GM12878 (cell line): Measurements from ENCODE around the gene ADPGK. TPM values are rescaled to one million over a fixed set of nuclear protein-coding genes. Genes with fewer than 3 reads are reported as not detected.

Experiments
- ATAC-seq: fragments of 200-7000 bp; cut with Tn5 transposase; 3 replicates; pipeline ENCODE4 v1.9.1; 2020; ENCODE audit warnings: mild to moderate bottlenecking, moderate library complexity
- BruUV-seq: library from RNA; stranded (reverse); fragments of 400-500 nt; replicated peaks from 2 replicates; lab custom pipeline; 2021; lab: Mats Ljungman, UMichigan
- CTCF ChIA-PET: fragments of 300-600 bp; sonication (Branson Sonifier 250); formaldehyde crosslinking; extraction: SDS; loops from one replicate; lab custom pipeline; 2021; ENCODE audit warnings: inconsistent platforms; lab: Yijun Ruan, JAX
- POLR2A ChIA-PET: fragments of 350-600 bp; formaldehyde crosslinking; extraction: SDS; loops from one replicate; lab custom pipeline; 2021; ENCODE audit warnings: inconsistent platforms; lab: Charles Lee
- RAD21 ChIA-PET: fragments of 300-600 bp; sonication (Branson Sonifier 250); formaldehyde crosslinking; loops from one replicate; lab custom pipeline; 2023; ENCODE audit warnings: antibody characterized with exemption; ENCODE audit not compliant: unreplicated experiment; lab: Charles Lee
- SMC1A ChIA-PET: fragments of 300-600 bp; sonication (Branson Sonifier 250); formaldehyde crosslinking; loops from one replicate; lab custom pipeline; 2023; ENCODE audit not compliant: unreplicated experiment, uncharacterized antibody; lab: Charles Lee
- DNase-seq: peaks from one replicate; pipeline ENCODE4 v3.0.0-alpha.2; 2011; ENCODE audit warnings: low read depth, low spot score
- FAIRE-seq: peaks from 3 replicates; lab custom pipeline; 2011; peaks lifted over from hg19 to GRCh38; lab: Jason Lieb, UNC
- H2AFZ ChIP-seq: 2 replicates; pipeline ENCODE4 v1.6.0; 2011; ENCODE audit warnings: low read depth, low read length, control low read depth; ENCODE audit not compliant: control insufficient read depth
- H3K27ac ChIP-seq: 2 replicates; pipeline ENCODE4 v1.5.1; 2011; ENCODE audit warnings: control low read depth; ENCODE audit not compliant: control insufficient read depth, insufficient read depth
- H3K27me3 ChIP-seq, 2 experiments: replicated peaks in 1 of 2; 2 replicates each; pipeline versions ENCODE4 v1.6.0 to v1.6.1; 2011; ENCODE audit warnings: low read length in 1 of 2; ENCODE audit not compliant: control insufficient read depth in 2 of 2, insufficient read depth in 2 of 2
- H3K36me3 ChIP-seq, 2 experiments: 2 replicates each; pipeline ENCODE4 v1.5.1; 2011; ENCODE audit warnings: low read length in 1 of 2; ENCODE audit not compliant: control insufficient read depth in 2 of 2, insufficient read depth in 2 of 2
- H3K4me1 ChIP-seq: 2 replicates; pipeline ENCODE4 v1.6.1; 2011; ENCODE audit warnings: mild to moderate bottlenecking, low read length, moderate library complexity, mixed read lengths; ENCODE audit not compliant: control insufficient read depth, insufficient read depth
- H3K4me2 ChIP-seq: 2 replicates; pipeline ENCODE4 v1.6.0; 2011; ENCODE audit warnings: control low read depth; ENCODE audit not compliant: control insufficient read depth, insufficient read depth
- H3K4me3 ChIP-seq: fragments of 200-600 bp; sonication (generic); 2 replicates; pipeline ENCODE4 v1.5.1; 2016
- H3K79me2 ChIP-seq: 2 replicates; pipeline ENCODE4 v1.6.0; 2011; ENCODE audit warnings: low read length; ENCODE audit not compliant: control insufficient read depth, insufficient read depth
- H3K9ac ChIP-seq: 2 replicates; pipeline ENCODE4 v1.8.0; 2011; ENCODE audit warnings: low read length, control low read depth, mixed read lengths; ENCODE audit not compliant: control insufficient read depth, insufficient read depth
- H3K9me3 ChIP-seq: replicated peaks from 3 replicates; pipeline ENCODE4 v1.5.1; 2011; ENCODE audit warnings: mild to moderate bottlenecking, low read length; ENCODE audit not compliant: control insufficient read depth, insufficient read depth
- H4K20me1 ChIP-seq: 2 replicates; pipeline ENCODE4 v1.6.0; 2011; ENCODE audit not compliant: control insufficient read depth, insufficient read depth
- CHD2 ChIP-seq: IDR thresholded peaks from 2 replicates; pipeline ENCODE4 v1.6.1; 2011; ENCODE audit warnings: low read depth, low read length, improper control_type of control experiment, borderline replicate concordance
- CREM ChIP-seq: IDR thresholded peaks from 2 replicates; pipeline ENCODE4 v1.6.1; 2014; ENCODE audit warnings: antibody characterized with exemption, low read depth
- DPF2 ChIP-seq: fragments of 450-650 bp; IDR thresholded peaks from 2 replicates; pipeline ENCODE4 v1.6.1; 2017; ENCODE audit warnings: mild to moderate bottlenecking
- GABPA ChIP-seq: IDR thresholded peaks from 2 replicates; pipeline ENCODE4 v1.6.1; 2014; ENCODE audit warnings: antibody characterized with exemption, low read depth, mild to moderate bottlenecking, inconsistent platforms
- HCFC1 ChIP-seq: fragments of 150-350 bp; IDR thresholded peaks from 2 replicates; pipeline ENCODE4 v1.6.1; 2014; ENCODE audit warnings: low read length
- IKZF2 ChIP-seq, 2 experiments: fragments of 450-650 bp; IDR thresholded peaks; 2 replicates each; pipeline ENCODE4 v1.6.1; 2017; ENCODE audit warnings: mild to moderate bottlenecking in 2 of 2, moderate library complexity in 2 of 2
- JUND ChIP-seq: IDR thresholded peaks from 2 replicates; pipeline ENCODE4 v1.6.1; 2012; ENCODE audit warnings: low read depth, mild to moderate bottlenecking, low read length, improper control_type of control experiment, moderate library complexity
- KAT2A ChIP-seq: conservative IDR thresholded peaks from 2 replicates; pipeline ENCODE4 v1.6.1; 2011; ENCODE audit warnings: low read depth, low read length; ENCODE audit not compliant: control insufficient read depth
- NFYB ChIP-seq: IDR thresholded peaks from 2 replicates; pipeline ENCODE4 v1.6.1; 2011; ENCODE audit warnings: low read depth, mild to moderate bottlenecking, low read length, improper control_type of control experiment, moderate library complexity; ENCODE audit not compliant: insufficient read depth
- NR2F1 ChIP-seq: fragments of 450-650 bp; conservative IDR thresholded peaks from 2 replicates; pipeline ENCODE4 v1.6.1; 2017; ENCODE audit warnings: mild to moderate bottlenecking
- POLR2AphosphoS2 ChIP-seq: IDR thresholded peaks from 2 replicates; pipeline ENCODE4 v1.6.1; 2011; ENCODE audit warnings: low read depth, mild to moderate bottlenecking, low read length, improper control_type of control experiment, moderate library complexity
- POU2F2 ChIP-seq: IDR thresholded peaks from 3 replicates; pipeline ENCODE4 v1.6.1; 2011; ENCODE audit warnings: low read depth, mild to moderate bottlenecking, low read length, borderline replicate concordance
- RAD21 ChIP-seq: IDR thresholded peaks from 2 replicates; pipeline ENCODE4 v1.6.1; 2011; ENCODE audit warnings: mild to moderate bottlenecking, low read depth, low read length, moderate library complexity; ENCODE audit not compliant: insufficient read depth
- RAD51 ChIP-seq: fragments of 450-650 bp; IDR thresholded peaks from 2 replicates; pipeline ENCODE4 v1.6.1; 2016; ENCODE audit warnings: moderate library complexity, mild to moderate bottlenecking, inconsistent platforms
- SMAD1 ChIP-seq: fragments of 450-650 bp; IDR thresholded peaks from 2 replicates; pipeline ENCODE4 v1.6.1; 2018; ENCODE audit warnings: mild to moderate bottlenecking, low read depth; ENCODE audit not compliant: partially characterized antibody
- SMARCA5 ChIP-seq: fragments of 450-650 bp; IDR thresholded peaks from 2 replicates; pipeline ENCODE4 v1.6.1; 2017; ENCODE audit warnings: mild to moderate bottlenecking
- SP1 ChIP-seq: IDR thresholded peaks from one replicate; pipeline ENCODE4 v1.6.1; 2011; ENCODE audit warnings: low read depth, low read length
- SREBF1 ChIP-seq: IDR thresholded peaks from 2 replicates; pipeline ENCODE4 v1.6.1; 2012; ENCODE audit warnings: mild to moderate bottlenecking, low read length
- TAF1 ChIP-seq: IDR thresholded peaks from 2 replicates; pipeline ENCODE4 v1.6.1; 2011; ENCODE audit warnings: mild to moderate bottlenecking, low read depth, low read length, borderline replicate concordance
- TBL1XR1 ChIP-seq: IDR thresholded peaks from 2 replicates; pipeline ENCODE4 v1.6.1; 2012; ENCODE audit warnings: low read depth, low read length, improper control_type of control experiment
- TCF3 ChIP-seq: IDR thresholded peaks from 2 replicates; pipeline ENCODE4 v1.6.1; 2012; ENCODE audit warnings: low read depth, mild to moderate bottlenecking, low read length, borderline replicate concordance; ENCODE audit not compliant: insufficient read depth
- YBX1 ChIP-seq: fragments of 450-650 bp; IDR thresholded peaks from 2 replicates; pipeline ENCODE4 v1.6.1; 2016; ENCODE audit warnings: antibody characterized with exemption
- WGBS: methylation state at CpG from one replicate; pipeline ENCODE4 v1.1.6; 2016; ENCODE audit warnings: low lambda C conversion rate; ENCODE audit not compliant: insufficient replicate concordance, insufficient coverage; ENCODE audit errors: missing lambda C conversion rate; 5-methylcytosine and 5-hydroxymethylcytosine counted together
- in situ Hi-C: fragments of 300-500 bp; cut with MboI; formaldehyde crosslinking; loops from 9 replicates; pipeline ENCODE4 v1.14.3; 2018; ENCODE audit warnings: mixed read lengths
- intact Hi-C: fragments of 100-400 bp; cut with micrococcal nuclease; formaldehyde crosslinking; loops from one replicate; pipeline ENCODE4 v1.14.2; 2022; ENCODE audit not compliant: unreplicated experiment
- polyA plus RNA-seq, 11 experiments: library from polyadenylated mRNA; depleted of rRNA in 4 of 11; unstranded in 6 of 11; stranded (reverse) in 5 of 11; fragments of >200 nt; fragmentation: Nextera tagmentation in 4 of 11; fragmentation: Illumina TruSeq in 1 of 11; extraction: Ambion mirVana in 4 of 11; extraction: Trizol in 1 of 11; gene quantifications; 1 replicate in 1 of 11; 2 replicates in 10 of 11; pipeline versions ENCODE4 v1.2.1 to v1.2.3, GENCODE V29; 2011 to 2016; ENCODE audit warnings: inconsistent platforms in 2 of 11, missing spikeins in 2 of 11, low read depth in 1 of 11
- total RNA-seq, 4 experiments: library from RNA; depleted of rRNA in 3 of 4; stranded (reverse); fragments of >200 nt in 3 of 4; fragmentation: Illumina TruSeq in 1 of 4; extraction: Trizol in 1 of 4; gene quantifications; 2 replicates each; pipeline versions ENCODE4 v1.2.1 to v1.2.3, GENCODE V29; 2013 to 2021
- TF ChIP-seq, protein P1 (sequence below): IDR thresholded peaks from 2 replicates; pipeline ENCODE4 v1.6.1; 2011; ENCODE audit warnings: mild to moderate bottlenecking, low read depth, low read length, moderate library complexity; ENCODE audit not compliant: insufficient replicate concordance
- TF ChIP-seq, protein P2 (sequence below): IDR thresholded peaks from 2 replicates; pipeline ENCODE4 v1.6.1; 2012; ENCODE audit warnings: low read length, inconsistent platforms

ADPGK gene
- total and polyA plus RNA-seq, 10 of the 15 experiments (the other 5 are each of a cell fraction or from before 2014, with no cell fraction given), result 13.8 to 146 (median 56.7) TPM

DNA sequence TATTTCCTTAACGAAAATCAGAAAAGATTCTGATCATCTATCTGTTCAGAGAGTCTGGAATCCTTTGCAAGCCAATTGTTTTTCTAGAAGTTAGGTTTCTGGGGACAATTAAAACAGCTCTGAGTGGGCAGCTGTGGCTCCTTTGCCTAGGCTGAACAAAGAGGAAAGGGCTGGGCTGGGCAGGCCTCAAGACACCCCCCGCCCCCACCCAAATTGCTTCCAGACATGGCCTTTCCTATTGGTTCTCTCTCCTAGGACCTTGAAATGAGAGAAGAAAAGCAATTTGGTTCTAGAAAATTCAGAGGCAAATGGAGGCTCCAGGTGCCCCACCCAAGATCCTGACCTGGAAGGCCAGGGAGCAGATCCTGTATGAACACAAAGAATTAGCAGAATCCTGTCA is 2.3 kb upstream of the ADPGK start (continued):
- TF ChIP-seq POLR2AphosphoS2 (no peak), YBX1 (no peak), IKZF2 (IDR thresholded peaks at IDR 0.05) (no peak), HCFC1 (no peak), RAD51 (no peak), SP1 (no peak), TBL1XR1 (no peak), NFYB (no peak), GABPA (no peak)
- TF ChIP-seq, protein P1, sequence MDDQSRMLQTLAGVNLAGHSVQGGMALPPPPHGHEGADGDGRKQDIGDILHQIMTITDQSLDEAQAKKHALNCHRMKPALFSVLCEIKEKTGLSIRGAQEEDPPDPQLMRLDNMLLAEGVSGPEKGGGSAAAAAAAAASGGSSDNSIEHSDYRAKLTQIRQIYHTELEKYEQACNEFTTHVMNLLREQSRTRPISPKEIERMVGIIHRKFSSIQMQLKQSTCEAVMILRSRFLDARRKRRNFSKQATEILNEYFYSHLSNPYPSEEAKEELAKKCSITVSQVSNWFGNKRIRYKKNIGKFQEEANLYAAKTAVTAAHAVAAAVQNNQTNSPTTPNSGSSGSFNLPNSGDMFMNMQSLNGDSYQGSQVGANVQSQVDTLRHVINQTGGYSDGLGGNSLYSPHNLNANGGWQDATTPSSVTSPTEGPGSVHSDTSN, result no peak

DNA sequence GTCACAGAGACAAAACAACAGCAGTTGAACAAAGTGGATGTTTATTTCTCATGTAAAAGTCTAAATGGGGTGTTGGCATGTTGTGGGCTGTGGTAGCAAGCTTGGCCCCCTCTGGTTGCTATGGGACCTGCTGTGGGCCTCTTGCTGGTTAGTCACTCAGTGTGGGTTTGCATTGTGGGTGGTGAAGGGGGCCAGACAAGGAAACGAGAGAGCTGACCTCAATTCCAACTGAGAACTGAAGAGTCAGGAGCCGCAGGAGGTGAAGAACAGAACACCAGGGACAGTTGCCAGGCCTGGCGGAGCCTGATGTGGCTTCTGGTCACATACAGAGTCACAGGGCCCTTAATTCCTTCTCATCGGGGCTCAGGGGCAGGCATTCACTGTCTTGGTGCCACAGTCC is 1.9 kb upstream of the ADPGK start:
- Histone ChIP-seq H3K27me3 (no peaks in the 10 kb centered on the region), H2AFZ (peak overlapping the region; percentile 50), H3K4me3 (no peak overlapping the region), H4K20me1 (peaks cover 3% of the 10 kb centered on the region; the same call in 1 of the 2 replicates), H3K9ac (no peak overlapping the region), H3K27ac (no peak overlapping the region), H3K4me2 (peak overlapping the region; percentile 46; the same call in 1 of the 2 replicates), H3K9me3 (no peaks in the 10 kb centered on the region), H3K4me1 (peaks cover 31% of the 10 kb centered on the region), H3K36me3 (0 out of 4 replicates have a peak, but pooled peaks cover 0 to 3% of the 10 kb centered on the region in 2 experiments), H3K79me2 (peaks cover 31% of the 10 kb centered on the region)
- no TSS peak for BruUV-seq
- intact Hi-C loops (loop anchor here (10.0 kb wide), 1 partner anchor 459 kb away; no protein-coding TSS in a partner anchor), in situ Hi-C loops (loop anchor here (5.0 to 10.0 kb wide), 2 partner anchors 297 to 849 kb away; partner anchors contain the start of gene NPTN)
- CTCF ChIA-PET, result interaction anchor here (0.6 to 4.8 kb wide), 7 partner anchors 9 to 297 kb away, joined by 3 to 34 read pairs (median 4); no protein-coding TSS in a partner anchor
- DNase-seq (no peak), ATAC-seq (peak; percentile 10; the same call in 2 of the 3 replicates), FAIRE-seq (no peak)
- RAD21 ChIA-PET, result interaction anchor here (1.1 to 1.7 kb wide), 3 partner anchors 10 to 64 kb away, joined by 3 to 5 read pairs (median 4); no protein-coding TSS in a partner anchor
- 43% methylated on average over 4 of the region's 4 CpGs for WGBS
- SMC1A ChIA-PET, result interaction anchor here (1.3 kb wide), 1 partner anchor 298 kb away, joined by 3 read pairs; no protein-coding TSS in a partner anchor
- POLR2A ChIA-PET, result no interaction called here
- TF ChIP-seq POU2F2 (peak; percentile 40; the same call in 1 of the 3 replicates), CREM (no peak), IKZF2 (IDR thresholded peaks at IDR 0.05) (peak; percentile 56 to 67), KAT2A (no peak), NR2F1 (peak; percentile 10; the same call in 1 of the 2 replicates), YBX1 (no peak), RAD51 (no peak), TAF1 (no peak), CHD2 (no peak), DPF2 (peak; percentile 24; the same call in 1 of the 2 replicates), JUND (no peak), TCF3 (no peak), SREBF1 (no peak), SMAD1 (no peak), RAD21 (no peak), SMARCA5 (no peak)
- TF ChIP-seq, protein P2, sequence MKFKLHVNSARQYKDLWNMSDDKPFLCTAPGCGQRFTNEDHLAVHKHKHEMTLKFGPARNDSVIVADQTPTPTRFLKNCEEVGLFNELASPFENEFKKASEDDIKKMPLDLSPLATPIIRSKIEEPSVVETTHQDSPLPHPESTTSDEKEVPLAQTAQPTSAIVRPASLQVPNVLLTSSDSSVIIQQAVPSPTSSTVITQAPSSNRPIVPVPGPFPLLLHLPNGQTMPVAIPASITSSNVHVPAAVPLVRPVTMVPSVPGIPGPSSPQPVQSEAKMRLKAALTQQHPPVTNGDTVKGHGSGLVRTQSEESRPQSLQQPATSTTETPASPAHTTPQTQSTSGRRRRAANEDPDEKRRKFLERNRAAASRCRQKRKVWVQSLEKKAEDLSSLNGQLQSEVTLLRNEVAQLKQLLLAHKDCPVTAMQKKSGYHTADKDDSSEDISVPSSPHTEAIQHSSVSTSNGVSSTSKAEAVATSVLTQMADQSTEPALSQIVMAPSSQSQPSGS, result no peak
